Astrocyte of the hippocampus (primary cell): Measurements from ENCODE around the gene TTC34.
A peak's percentile ranks its signal among the peaks of the same experiment; 100 is the strongest.

ENCODE experiments used
- DNase-seq: peaks from one replicate; pipeline ENCODE4 v3.0.0; 2011; ENCODE audit warnings: low read depth, low spot score

TTC34 gene

DNA sequence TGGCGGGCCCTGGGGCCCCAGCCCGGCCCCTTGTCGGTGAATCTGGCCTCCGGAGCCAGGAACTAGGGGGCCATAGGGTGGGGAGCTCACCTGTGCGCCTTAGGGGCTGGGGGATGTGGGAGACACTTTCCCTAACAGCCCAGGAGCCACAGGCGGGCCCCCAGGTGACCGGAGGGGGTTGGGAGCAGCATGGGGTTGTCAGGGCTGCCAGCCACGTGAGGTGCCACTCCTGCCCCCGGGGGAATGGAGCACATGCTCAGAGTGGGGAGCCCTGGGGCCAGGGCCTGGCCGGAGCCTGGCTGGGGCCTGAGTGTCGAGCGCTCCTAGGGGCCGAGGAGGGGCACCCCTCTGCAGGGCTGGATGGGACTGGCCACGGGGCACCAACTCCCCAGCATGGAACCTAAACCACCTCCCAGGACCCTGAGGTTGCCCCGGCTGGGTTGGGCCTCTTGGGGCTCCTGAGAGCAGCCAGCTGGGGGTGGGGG is 195.1 kb downstream of the TTC34 start:
- no peak for DNase-seq

DNA sequence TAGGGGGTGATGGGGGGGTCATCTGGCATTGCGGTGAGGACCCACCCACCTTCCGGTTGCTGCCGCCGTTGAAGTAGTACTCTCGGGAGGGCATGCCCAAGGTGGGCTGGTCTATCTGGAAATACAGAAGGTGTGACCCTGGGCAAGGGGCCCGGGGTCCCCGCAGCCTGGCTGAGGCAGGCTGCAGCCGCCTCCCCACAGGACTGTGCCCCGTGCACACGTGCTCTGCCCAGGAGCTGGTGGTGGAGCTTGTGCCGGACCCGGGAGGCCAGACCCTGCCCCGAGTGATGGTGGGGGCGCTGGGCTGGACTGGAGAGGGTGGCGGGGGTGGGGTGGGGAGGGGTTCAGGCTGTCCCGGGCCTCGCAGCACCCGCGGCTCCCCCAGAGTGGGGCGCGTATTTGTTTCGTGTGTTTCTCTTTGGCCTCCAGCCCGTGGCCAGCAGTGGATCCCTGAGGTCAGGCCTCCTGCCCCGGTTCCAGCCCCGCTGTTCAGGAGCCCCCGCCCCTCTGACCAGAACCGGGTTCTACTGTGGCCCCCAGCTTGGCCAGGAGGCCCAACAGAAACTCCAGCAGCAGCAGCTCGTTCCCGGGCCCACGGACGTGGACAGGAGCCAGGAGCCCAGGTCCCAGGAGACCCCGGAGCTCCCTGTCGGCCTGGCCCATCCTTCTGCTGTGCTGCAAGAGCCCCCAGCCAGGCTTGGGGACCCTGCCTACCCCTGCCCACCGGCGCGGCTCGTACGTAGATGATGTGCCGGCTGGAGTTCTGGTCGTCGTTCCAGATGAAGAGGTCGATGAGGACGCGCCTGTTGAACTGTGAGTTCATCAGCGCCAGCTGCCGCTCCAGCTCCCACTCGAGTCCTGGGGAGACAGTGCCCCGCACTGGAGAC is 195.7 kb downstream of the TTC34 start:
- DNase-seq = no peak

DNA sequence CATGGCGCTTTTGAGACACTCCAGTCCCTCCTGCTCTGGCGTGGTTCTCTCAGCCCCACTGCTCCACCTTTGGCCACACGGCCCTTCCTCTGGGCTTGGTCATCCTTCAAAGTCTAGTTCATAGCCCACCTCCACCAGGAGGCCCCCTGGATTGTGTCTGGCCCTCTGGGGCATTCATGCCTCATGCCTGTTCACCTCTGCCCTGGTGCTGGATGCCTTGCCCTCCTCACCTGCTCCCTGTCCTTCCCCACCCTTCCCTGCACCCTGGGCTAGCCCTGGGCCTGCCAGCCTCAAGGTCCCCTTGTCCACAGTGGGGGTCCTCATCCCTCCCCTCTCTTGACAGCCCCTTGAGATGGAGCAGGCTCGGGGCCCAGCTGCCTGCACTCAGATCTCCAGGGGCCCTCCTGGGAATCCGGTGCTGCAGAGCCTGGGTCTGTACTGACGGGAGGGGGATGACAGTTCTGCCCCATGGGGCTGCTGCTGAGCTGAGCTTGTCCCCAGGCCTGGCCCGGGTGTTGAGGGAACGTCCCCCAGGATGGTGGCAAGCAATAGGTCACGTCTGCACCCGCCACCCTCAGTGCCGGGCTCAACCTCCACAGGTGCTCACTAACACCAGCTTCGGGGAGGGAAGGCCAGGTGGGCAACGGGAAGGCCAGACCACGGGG is 196.5 kb downstream of the TTC34 start:
- DNase-seq = no peak

DNA sequence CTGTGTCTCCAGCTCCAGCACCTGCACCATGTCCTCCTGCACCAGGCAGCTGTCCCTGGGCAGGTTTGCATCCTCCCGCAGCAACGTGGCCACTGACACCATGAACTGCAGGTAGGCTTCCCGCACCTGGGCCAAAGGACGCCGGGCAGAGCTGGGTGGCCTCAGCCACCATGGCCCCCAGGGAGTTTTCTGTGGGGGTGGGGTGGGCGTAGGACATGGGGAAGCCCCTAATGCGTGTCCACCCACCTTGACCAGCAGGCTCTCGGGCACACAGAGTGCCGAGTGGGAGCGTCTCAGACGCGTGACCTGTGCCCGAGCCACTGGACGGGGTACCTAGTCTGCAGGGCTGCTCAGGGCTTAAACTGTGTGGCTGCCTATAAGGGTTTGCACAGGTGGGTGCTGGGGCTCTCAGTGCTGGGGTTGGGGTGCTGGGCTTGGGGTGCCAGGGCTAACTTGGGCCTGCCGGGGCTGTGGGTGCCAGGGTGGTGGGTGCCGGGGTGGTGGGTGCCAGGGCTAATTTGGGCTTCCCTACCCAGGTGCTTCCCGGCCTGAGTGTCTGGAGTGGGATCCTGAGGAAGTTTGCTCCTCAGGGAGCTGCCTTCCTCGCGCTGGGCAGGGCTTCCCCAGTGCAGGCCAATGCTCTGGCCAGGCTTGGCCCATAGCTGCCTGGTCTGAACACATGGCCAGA is 197.2 kb downstream of the TTC34 start:
- no peak for DNase-seq

DNA sequence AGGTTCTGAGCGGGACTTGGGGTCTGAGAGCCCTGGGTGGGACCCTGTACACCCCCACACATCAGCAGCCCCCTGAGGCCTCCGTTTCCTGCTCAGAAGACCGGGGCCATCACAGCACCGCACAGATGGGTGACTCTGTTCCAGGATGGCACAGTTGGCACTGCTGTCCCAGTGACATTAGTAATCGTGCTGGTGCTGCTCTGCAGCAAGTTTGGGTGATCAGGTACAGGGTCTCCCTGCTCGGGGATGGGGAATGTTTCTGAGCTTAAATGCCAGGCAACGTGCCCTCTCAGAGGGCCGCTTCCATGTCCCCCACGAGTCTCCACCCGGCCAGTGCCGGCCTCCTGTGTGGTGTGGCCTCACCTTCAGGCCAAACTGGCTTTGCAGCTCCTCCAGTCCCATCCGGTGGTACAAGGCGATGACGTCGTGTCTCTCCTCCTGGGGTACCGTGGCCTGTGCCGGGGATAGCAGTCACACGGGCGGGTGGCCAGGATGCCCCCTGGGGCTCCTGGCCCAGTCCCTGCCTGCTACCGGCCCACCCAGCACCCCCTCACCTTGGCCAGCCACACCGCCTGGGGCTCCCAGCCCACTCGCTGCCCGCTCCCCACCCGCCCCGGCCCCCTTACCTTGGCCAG is 197.9 kb downstream of the TTC34 start:
- no peak for DNase-seq

DNA sequence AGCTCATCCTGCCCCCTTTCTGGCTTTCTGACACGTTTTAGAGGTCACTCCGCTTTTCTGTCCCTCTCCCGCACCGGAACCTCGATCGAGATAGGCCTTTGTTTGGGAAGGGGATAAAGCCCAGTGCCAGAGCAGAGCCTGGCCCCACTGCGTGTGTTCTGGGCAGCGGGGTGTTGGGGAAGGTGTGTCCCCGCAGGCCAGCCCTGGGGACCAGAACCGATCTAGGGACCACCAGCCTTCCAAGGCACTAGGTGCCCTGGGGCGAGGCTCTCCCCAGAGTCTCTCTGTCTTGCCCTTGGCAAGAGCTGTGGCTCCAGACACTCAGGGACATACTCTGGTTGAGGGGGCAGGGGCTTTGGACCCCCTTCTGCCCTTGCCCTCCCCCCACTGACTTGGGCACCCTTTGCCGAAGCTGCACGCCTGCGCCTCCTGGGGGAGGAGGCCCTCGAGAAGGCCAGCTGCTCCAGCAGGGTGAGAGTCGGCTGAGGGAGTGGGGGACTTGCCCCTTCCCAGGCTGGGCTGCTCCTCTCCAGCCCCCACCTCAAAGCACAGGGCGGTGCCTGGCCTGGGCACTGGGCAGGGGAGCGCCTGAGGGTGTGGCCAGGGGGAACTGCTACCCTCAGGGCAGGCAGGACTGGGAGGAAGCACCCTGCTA is 198.5 kb downstream of the TTC34 start:
- DNase-seq = no peak

DNA sequence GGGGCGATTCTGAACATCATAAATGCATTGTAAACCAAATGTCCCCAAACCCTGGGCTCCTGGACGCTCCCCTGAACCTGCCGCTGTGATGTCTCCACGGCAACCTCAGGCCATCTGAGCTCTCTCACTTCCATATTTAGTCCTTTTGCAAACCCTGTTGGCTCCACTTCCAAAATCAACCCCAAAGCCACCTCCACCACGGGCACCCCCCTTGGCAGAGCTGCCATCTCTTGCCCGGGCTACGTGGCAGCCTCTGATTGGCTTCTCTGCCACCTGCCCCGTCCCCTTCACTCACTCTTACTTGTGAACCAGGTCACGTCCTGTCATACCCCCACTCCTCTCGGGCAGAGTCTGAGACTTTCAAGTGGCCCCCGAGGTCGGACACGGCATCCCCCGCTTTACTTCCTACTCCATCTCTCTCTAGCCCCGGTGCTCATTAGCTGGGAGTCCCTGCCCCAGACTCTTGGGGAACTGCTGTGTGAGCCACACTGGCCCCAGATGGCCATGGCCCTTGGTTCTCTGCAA is 199.1 kb downstream of the TTC34 start:
- DNase-seq = no peak

DNA sequence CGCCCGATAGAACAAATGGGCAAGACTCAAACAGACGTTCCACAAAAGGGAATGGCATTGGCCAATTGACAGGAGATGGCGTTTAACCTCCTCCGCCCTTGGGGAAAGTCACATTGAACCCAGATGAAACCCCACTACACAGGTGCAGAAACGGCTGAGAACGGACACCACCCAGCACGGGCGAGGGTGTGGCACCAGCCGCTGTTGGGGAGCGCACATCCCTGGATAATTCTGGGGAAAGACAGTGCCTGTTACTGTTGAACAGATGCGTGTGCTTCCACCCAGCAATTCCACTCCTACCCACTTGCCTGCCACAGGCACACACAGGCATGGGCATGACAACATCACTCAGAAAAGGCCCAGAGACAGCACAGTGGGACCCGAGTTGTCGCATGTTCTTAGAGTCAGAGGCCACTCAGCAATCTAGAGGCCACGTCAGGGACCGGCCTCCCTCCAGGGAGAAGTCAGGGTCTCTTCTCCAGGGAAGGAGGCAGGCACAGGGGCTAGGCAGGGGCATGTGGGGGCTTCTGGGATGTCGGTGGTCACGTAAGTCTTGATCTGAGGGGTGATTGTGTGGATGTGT is 199.7 kb downstream of the TTC34 start:
- DNase-seq = no peak

DNA sequence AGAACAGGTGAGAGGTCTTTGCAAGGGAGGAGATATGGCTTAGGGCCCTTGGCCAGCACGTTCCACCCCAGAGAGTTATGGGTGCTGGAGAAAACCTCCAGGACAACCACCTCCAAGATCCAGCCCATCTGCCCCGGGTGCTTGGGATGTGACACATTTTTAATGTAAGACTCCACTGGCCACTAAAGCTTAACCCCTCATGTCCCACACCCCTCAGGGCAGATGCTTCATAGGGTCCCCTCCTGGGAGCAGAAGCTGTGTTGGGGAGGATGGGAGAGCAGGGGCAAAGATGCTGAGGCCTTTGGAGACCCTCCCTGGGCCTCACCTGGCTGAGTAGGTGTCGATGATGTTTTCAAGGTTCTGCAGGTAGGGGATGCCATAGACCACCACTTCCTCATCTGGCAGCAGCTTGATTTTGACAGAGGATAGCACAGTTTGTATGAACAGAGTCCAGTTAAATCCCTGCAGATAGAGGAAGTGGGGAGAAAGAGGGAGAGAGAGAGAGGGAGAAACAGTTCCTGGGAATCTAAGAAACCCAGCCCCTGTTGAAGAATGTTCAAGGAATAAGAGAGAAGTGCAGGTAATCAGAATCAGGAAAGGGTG is 203.1 kb downstream of the TTC34 start:
- no peak for DNase-seq

DNA sequence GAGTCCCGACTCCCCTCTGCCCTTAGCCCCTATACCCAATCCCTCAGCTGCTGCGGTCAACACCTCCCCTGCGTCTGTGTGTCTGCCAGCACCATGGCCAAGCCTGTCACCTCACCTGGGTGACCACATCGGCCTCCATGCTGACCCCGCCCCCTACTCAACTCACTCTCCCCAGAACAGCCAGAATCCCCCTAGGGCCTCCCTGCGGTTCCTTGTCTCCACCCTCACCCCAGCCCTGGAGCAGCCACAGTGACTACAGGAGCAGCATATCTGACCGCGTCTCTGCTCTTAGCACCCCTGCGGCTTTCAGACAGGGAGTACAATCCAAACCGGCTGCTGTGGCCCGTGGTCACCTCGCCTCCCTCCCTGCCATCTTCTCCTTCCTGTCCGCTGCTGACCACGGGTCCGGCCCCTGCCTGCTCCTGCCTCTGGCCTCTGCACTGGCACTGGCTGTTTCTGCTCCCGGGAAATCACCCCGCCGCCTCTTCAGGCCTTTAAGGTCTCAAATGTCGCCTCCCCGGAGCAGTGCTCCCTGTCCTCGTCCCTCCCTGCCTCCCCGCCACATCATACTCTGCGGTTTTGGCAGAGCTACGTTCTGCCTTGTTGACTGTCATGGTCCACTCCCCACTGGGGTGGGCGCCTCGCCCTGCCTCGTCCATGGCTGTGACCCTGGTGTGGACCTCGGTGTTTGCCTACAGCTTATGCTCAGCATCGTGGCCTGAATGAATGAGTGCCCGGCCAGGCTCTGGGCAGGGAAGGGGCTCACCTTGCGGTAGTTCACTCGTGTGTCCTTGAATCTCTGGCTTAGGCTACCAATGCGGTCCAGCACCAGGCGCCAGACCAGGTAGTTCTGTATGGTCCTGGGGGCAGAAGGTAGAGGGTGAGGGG is 203.8 kb downstream of the TTC34 start:
- DNase-seq = no peak

DNA sequence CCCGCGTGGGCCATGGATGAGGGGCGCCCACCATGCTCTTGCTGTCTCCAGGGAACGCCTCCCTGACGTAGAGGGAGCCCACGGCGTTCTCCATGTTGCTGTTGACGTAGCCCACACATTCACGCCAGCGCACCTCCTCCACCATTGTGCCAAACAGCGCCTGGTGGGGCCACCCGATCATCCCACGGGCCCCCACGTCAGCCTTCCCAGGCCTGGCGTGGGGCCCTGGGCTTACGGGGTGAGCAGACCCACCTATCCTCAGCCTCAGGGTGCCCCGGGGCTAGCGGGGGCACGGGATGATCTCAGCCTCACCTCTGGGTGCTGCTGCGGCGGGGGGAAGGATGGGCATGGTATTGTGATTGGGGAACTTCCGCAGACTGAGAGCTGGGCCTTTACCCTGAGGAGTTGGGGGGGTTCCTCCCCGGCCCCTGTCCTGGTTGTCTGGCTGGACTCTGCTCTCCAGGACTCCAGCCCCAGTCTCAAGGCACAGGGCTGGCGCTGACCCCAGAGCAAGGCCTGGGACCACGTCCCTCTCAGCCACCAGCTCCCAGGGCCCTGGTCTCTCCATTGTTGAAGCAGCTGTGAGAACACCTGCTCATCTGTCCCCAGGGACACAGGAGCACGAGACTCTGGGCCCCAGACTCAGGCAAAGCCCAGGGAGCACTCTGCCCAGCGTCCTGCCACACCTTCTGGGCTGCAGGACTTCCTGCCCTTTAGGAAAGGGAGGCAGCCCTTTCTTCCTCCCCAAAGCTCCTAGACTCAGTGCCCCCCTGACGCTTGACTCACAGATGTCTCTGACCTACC is 204.8 kb downstream of the TTC34 start:
- no peak for DNase-seq

DNA sequence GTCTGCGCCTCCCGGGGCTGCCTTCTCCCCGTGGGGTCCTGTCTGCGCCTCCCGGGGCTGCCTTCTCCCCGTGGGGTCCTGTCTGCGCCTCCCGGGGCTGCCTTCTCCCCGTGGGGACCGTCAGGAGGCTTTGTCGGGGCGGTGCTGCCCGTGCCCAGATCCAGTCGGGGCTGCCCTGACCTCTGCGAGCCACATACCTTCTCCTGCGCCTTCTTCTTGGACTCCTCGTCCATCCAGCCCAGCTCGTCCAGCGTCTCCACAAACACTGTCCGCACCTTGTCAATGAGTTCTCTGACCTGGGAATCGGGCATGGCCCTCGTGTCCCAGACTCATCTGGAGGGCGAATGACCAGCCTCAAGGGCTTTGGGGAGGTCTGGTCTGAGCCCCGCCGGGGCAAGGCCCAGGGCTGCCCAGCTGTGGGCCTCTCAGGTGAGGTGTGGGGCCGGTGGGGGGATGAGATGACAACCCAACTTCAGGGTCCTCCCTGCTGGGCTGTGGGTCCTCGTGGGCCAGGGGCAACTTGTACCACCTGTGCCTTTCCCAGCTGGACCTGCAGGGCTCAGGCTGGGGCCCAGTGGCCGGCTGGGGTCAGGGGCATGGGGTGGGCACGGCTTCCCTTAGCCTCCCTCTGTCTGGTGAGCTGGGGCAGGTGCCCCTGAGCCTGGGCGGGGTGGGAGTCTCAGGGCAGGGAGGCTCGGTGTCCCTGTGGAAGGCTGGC is 205.5 kb downstream of the TTC34 start:
- no peak for DNase-seq

DNA sequence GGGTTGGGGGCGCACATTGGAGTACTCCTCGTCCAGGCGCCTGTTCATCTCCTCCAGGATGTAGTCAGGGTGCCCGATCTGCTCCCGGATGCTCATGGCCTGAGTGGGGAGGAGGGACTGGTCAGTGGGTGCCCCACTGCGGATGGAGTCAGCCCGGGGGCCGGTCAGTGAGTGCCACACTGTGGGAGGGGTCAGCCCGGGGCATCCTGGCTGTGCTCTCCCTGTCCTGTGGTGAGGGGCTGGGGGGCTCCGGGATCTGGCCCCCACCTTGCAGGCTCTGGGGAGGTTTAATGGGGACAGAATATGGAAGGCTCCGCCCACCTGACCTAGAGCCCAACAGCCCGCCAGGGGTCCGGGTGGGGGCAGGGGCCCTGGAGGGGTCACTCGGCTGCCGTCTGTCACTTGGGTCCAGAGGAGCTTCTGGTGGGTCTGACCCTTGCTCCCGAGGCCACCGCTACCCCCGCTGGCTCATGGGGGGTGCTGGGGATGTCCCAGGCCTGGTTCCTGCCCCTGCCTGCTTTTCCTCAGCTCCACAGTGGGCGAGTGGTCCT is 206.2 kb downstream of the TTC34 start:
- DNase-seq = no peak

DNA sequence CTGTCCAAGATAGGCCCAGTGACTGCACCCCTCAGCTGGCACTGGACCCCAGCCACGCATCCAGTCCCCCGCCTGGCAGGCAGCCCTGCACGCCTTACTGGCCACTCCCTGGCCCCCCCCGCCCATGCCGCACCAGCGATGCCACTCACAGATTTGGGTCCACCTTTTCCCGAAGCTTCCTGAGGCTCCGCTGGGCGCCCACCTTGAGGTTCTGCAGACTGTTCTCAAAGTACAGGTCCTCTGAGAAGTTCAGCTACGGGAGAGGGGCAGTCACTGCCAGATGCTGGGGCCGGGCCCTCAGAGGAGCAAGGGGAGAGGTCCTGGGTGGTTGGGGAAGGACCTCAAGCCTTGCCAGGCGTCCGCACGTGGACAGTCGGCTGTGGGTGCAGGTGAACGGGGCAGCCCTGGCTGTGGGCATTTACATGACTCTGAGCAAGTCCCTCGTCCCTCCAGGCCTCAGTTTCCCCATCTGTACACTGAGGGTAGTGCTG is 206.8 kb downstream of the TTC34 start:
- no peak for DNase-seq

DNA sequence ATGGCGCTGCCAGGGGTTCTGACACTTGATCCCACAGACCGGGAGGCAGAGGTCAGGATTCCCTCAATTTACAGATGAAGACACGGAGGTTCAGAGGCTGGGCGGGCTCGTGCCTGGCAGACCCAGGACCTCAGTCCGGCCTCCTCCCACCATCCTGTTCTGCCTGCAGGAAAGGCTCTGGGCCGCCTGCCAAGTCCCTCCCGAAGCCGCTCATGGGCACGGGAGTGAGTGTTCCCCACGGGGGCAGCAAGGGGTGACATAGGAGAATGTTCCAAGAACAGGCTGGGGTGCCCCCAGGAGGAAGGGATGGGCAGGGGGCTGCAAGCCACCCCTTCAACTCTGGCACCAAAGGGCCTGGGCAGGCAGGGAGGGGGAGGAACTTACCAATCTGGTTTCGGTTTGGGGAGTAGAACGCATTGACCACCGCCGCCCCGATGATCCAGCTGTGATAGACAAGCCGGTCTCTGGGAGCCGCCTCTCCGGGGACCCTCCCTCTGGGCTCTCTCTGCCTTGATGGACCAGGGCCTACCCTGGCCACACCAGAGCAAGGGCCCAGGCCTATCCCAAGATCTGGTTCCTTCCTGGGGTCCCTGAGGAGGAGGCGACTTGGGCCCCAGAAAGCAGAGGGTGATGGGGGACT is 207.4 kb downstream of the TTC34 start:
- DNase-seq = peak; percentile 63

DNA sequence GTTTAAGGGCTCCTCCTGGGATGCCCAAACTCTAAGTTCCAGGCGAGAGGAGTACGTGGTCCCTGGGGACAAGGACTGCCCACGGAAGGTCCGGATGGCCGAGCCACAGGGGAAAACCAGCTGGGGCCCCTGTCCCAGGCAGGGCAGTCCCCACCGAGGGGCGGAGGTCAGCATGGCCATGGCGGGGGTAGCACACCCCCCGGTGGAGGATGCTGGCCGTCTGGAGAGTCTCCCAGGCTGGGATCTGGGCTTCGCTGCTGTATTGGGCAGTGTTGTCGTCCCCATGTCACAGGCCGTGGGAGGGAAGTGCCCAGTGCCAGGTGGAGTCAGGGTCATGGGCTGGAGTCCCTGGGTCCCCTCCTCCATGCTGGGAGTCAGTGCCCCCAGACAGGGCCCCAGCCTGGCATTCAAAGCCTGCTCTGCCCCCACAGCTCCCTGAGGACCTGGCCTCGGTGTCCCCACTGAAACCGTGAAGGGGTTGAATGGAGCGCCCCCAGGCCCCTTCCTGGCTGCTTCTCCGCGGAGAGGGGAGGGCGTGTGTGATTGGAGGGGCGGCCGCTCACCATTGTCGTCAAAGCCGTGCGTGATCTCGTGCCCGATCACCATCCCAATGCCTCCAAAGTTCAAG is 208.1 kb downstream of the TTC34 start:
- DNase-seq = no peak
